HepG2 (cell line): ENCODE data around the gene DROSHA. TPM values are rescaled to one million over a fixed set of nuclear protein-coding genes. Genes with fewer than 3 reads are reported as not detected.

ENCODE experiments used
- ARNTL ChIP-seq: sonication (generic); formaldehyde crosslinking; IDR thresholded peaks from 2 replicates; pipeline ENCODE4 v1.4.0; 2020; ENCODE audit warnings: mild to moderate bottlenecking, missing genetic modification reagents
- ATF1 ChIP-seq: IDR thresholded peaks from 2 replicates; pipeline ENCODE4 v1.6.1; 2016; ENCODE audit warnings: mild to moderate bottlenecking, control low read depth
- CBX1 ChIP-seq: IDR thresholded peaks from one replicate; pipeline ENCODE4 v1.6.1; 2016; ENCODE audit warnings: antibody characterized with exemption, low read depth
- REPIN1 ChIP-seq: sonication (generic); formaldehyde crosslinking; IDR thresholded peaks from 2 replicates; pipeline ENCODE4 v1.8.0; 2022; ENCODE audit warnings: missing genetic modification reagents, low read depth, mild to moderate bottlenecking, borderline replicate concordance
- TOPORS ChIP-seq: sonication (generic); formaldehyde crosslinking; IDR thresholded peaks from 2 replicates; pipeline ENCODE4 v1.8.0; 2023; ENCODE audit warnings: mild to moderate bottlenecking, missing genetic modification reagents
- YEATS4 ChIP-seq: sonication (generic); formaldehyde crosslinking; IDR thresholded peaks from 2 replicates; pipeline ENCODE4 v1.4.0; 2020; ENCODE audit warnings: missing genetic modification reagents, borderline replicate concordance
- ZNF12 ChIP-seq: sonication (generic); formaldehyde crosslinking; IDR thresholded peaks from 2 replicates; pipeline ENCODE4 v1.5.0; 2020; ENCODE audit warnings: missing genetic modification reagents
- ZNF343 ChIP-seq: sonication (generic); formaldehyde crosslinking; IDR thresholded peaks from 2 replicates; pipeline ENCODE4 v1.4.0; 2020; ENCODE audit warnings: mild to moderate bottlenecking, missing genetic modification reagents
- ZNF605 ChIP-seq: sonication (generic); formaldehyde crosslinking; IDR thresholded peaks from 2 replicates; pipeline ENCODE4 v1.8.0; 2022; ENCODE audit warnings: mild to moderate bottlenecking, missing genetic modification reagents
- ZNF772 ChIP-seq: sonication (generic); formaldehyde crosslinking; IDR thresholded peaks from 2 replicates; pipeline ENCODE4 v1.5.0; 2020; ENCODE audit warnings: mild to moderate bottlenecking, missing genetic modification reagents
- polyA plus RNA-seq, 8 experiments: library from polyadenylated mRNA; depleted of rRNA in 3 of 8; stranded (reverse) in 7 of 8; unstranded in 1 of 8; fragments of >200 nt; fragmentation: Illumina TruSeq in 4 of 8; extraction: Trizol in 4 of 8; gene quantifications; 2 replicates each; pipeline versions ENCODE4 v1.2.1 to v1.2.3, GENCODE V29; 2011 to 2016; ENCODE audit warnings: low read depth in 4 of 8, missing spikeins in 1 of 8, mixed read lengths in 1 of 8; ENCODE audit not compliant: insufficient read depth in 1 of 8
- total RNA-seq, 5 experiments: library from RNA; depleted of rRNA; stranded (reverse); fragments of >200 nt; fragmentation: Illumina TruSeq; extraction: Trizol; gene quantifications; 2 replicates each; pipeline ENCODE4 v1.2.3, GENCODE V29; 2016; ENCODE audit warnings: low read depth in 1 of 5
- TF ChIP-seq, protein P1 (sequence below): sonication (generic); formaldehyde crosslinking; IDR thresholded peaks from 2 replicates; pipeline ENCODE4 v1.8.0; 2022; ENCODE audit warnings: missing genetic modification reagents, mild to moderate bottlenecking, borderline replicate concordance
- TF ChIP-seq, protein P2 (sequence below): sonication (generic); formaldehyde crosslinking; conservative IDR thresholded peaks from 2 replicates; pipeline ENCODE4 v1.8.0; 2022; ENCODE audit warnings: mild to moderate bottlenecking, moderate library complexity, missing genetic modification reagents
- TF ChIP-seq, protein P3 (sequence below): sonication (generic); formaldehyde crosslinking; IDR thresholded peaks from 2 replicates; pipeline ENCODE4 v1.5.1; 2020; ENCODE audit warnings: missing genetic modification reagents, mild to moderate bottlenecking, borderline replicate concordance
- TF ChIP-seq, protein P4 (sequence below): sonication (generic); formaldehyde crosslinking; IDR thresholded peaks from 2 replicates; pipeline ENCODE4 v1.4.0; 2020; ENCODE audit warnings: mild to moderate bottlenecking, missing genetic modification reagents
- TF ChIP-seq, protein P5 (sequence below): sonication (generic); formaldehyde crosslinking; IDR thresholded peaks from 2 replicates; pipeline ENCODE4 v1.8.0; 2022; ENCODE audit warnings: missing genetic modification reagents, mild to moderate bottlenecking, inconsistent platforms, borderline replicate concordance

DROSHA gene
- total and polyA plus RNA-seq, 2 of the 13 experiments (the other 11 are each of a cell fraction or from before 2014, with no cell fraction given) = 22.3 to 29.4 TPM

DNA sequence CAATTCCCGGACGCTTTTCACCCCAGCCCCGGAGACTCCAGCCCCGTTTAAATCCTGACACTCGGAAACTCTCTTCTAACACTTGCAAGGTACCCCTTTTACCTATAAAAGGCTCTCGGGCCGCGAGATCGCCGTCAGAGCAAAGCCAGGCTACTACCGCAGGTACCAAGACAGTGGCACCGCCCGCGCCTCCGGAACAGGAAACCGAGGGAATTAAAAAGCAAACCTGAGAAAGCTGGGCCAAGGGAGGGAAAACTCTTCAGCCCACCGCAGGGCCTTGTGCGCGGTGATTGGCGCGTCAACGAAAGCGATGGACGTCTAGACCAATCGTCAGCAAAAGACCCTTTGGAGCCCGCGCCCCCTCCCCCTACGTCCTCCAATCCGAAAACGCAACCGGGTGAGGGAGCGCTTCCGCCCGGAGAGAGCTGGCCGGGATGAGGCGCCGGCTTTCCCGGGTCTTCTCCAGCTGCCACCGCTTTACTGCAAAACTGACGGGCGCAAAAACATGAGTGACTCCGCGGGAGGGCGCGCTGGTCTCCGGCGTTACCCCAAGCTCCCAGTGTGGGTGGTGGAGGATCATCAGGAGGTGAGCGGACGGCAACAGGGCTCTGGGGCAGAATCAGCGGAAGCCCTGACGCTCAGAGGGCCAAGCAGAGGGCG, at the start of gene DROSHA, which contains the start of gene C5orf22 (continued):
- TF ChIP-seq, protein P1, sequence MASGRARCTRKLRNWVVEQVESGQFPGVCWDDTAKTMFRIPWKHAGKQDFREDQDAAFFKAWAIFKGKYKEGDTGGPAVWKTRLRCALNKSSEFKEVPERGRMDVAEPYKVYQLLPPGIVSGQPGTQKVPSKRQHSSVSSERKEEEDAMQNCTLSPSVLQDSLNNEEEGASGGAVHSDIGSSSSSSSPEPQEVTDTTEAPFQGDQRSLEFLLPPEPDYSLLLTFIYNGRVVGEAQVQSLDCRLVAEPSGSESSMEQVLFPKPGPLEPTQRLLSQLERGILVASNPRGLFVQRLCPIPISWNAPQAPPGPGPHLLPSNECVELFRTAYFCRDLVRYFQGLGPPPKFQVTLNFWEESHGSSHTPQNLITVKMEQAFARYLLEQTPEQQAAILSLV (CRISPR knock-in tag) = peak; percentile 71; the same call in 1 of the 2 replicates
- peak; percentile 36 for TF ChIP-seq CBX1
- 0 out of 2 replicates have a peak, but pooled peaks have one; percentile 5 for TF ChIP-seq ZNF772 (CRISPR knock-in tag)
- TF ChIP-seq ATF1 (CRISPR knock-in tag) = peak; percentile 66; the same call in 1 of the 2 replicates
- TF ChIP-seq, protein P2, sequence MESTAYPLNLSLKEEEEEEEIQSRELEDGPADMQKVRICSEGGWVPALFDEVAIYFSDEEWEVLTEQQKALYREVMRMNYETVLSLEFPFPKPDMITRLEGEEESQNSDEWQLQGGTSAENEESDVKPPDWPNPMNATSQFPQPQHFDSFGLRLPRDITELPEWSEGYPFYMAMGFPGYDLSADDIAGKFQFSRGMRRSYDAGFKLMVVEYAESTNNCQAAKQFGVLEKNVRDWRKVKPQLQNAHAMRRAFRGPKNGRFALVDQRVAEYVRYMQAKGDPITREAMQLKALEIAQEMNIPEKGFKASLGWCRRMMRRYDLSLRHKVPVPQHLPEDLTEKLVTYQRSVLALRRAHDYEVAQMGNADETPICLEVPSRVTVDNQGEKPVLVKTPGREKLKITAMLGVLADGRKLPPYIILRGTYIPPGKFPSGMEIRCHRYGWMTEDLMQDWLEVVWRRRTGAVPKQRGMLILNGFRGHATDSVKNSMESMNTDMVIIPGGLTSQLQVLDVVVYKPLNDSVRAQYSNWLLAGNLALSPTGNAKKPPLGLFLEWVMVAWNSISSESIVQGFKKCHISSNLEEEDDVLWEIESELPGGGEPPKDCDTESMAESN (CRISPR knock-in tag) = no peak; the same call in 1 of the 2 replicates
- peak; percentile 62; the same call in 1 of the 2 replicates for TF ChIP-seq YEATS4 (CRISPR knock-in tag)
- TF ChIP-seq, protein P3, sequence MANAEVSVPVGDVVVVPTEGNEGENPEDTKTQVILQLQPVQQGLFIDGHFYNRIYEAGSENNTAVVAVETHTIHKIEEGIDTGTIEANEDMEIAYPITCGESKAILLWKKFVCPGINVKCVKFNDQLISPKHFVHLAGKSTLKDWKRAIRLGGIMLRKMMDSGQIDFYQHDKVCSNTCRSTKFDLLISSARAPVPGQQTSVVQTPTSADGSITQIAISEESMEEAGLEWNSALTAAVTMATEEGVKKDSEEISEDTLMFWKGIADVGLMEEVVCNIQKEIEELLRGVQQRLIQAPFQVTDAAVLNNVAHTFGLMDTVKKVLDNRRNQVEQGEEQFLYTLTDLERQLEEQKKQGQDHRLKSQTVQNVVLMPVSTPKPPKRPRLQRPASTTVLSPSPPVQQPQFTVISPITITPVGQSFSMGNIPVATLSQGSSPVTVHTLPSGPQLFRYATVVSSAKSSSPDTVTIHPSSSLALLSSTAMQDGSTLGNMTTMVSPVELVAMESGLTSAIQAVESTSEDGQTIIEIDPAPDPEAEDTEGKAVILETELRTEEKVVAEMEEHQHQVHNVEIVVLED (CRISPR knock-in tag) = peak; percentile 32; the same call in 1 of the 2 replicates
- TF ChIP-seq, protein P4, sequence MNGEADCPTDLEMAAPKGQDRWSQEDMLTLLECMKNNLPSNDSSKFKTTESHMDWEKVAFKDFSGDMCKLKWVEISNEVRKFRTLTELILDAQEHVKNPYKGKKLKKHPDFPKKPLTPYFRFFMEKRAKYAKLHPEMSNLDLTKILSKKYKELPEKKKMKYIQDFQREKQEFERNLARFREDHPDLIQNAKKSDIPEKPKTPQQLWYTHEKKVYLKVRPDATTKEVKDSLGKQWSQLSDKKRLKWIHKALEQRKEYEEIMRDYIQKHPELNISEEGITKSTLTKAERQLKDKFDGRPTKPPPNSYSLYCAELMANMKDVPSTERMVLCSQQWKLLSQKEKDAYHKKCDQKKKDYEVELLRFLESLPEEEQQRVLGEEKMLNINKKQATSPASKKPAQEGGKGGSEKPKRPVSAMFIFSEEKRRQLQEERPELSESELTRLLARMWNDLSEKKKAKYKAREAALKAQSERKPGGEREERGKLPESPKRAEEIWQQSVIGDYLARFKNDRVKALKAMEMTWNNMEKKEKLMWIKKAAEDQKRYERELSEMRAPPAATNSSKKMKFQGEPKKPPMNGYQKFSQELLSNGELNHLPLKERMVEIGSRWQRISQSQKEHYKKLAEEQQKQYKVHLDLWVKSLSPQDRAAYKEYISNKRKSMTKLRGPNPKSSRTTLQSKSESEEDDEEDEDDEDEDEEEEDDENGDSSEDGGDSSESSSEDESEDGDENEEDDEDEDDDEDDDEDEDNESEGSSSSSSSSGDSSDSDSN = peak; percentile 64; the same call in 1 of the 2 replicates
- TF ChIP-seq TOPORS (CRISPR knock-in tag) = peak; percentile 35; the same call in 1 of the 2 replicates
- TF ChIP-seq, protein P5, sequence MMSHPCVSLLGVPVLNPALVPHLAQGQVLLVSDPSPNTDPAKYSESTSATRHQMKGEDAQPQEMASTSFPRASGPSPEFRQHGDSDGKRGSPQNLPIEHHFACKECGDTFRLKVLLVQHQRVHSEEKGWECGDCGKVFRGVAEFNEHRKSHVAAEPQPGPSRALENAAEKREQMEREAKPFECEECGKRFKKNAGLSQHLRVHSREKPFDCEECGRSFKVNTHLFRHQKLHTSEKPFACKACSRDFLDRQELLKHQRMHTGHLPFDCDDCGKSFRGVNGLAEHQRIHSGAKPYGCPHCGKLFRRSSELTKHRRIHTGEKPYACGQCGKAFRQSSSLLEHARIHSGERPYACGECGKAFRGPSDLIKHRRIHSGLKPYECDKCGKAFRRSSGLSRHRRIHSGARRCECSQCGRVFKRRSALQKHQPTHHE (CRISPR knock-in tag) = no peak
- peak; percentile 83; the same call in 1 of the 2 replicates for TF ChIP-seq ZNF343
- TF ChIP-seq ZNF12 (CRISPR knock-in tag) = 0 out of 2 replicates have a peak, but pooled peaks have one; percentile 8
- peak; percentile 31; the same call in 1 of the 2 replicates for TF ChIP-seq REPIN1 (CRISPR knock-in tag)
- TF ChIP-seq ARNTL (CRISPR knock-in tag) = peak; percentile 61
- TF ChIP-seq ZNF605 = peak; percentile 44; the same call in 1 of the 2 replicates
